ENCODE results near the gene OR2C3.

Gene OR2C3

DNA sequence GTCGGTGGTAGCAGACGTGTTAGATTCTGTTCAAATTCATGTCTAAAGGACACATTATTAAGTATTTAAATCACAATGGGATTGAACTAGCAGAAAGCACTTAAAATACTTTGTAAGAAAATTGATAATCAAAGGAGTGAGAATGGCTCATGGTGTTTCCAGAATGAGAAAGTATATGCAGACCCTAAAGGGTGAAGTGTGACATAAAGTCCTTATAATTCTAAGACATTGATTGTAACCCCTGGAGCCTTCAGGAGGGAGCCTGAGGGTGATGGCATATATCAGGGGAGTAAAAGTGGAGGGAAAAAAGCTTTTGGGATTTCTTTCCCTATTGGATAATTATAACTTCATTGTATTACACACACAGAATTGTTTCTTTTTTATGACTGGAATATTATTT lies at the start of gene OR2C3:
Gene OR2C3, minus strand, starts transcription at position 101 of the 400 bp plus-strand sequence. CDS start 3,929 bp downstream, outside the sequence.
- no peak for DNase-seq (ENCODE audit: low spot score)
- in situ Hi-C loops (cut with MboI; ENCODE audit: low pct_unique_long_range_greater_than_20kb, low sequenced_read_pairs, unreplicated experiment): no loop called here
- TF ChIP-seq, protein P1, sequence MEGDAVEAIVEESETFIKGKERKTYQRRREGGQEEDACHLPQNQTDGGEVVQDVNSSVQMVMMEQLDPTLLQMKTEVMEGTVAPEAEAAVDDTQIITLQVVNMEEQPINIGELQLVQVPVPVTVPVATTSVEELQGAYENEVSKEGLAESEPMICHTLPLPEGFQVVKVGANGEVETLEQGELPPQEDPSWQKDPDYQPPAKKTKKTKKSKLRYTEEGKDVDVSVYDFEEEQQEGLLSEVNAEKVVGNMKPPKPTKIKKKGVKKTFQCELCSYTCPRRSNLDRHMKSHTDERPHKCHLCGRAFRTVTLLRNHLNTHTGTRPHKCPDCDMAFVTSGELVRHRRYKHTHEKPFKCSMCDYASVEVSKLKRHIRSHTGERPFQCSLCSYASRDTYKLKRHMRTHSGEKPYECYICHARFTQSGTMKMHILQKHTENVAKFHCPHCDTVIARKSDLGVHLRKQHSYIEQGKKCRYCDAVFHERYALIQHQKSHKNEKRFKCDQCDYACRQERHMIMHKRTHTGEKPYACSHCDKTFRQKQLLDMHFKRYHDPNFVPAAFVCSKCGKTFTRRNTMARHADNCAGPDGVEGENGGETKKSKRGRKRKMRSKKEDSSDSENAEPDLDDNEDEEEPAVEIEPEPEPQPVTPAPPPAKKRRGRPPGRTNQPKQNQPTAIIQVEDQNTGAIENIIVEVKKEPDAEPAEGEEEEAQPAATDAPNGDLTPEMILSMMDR (IDR thresholded peaks at IDR 0.05; ENCODE audit: extremely low read depth, insufficient read depth, missing control alignments): no peak

DNA sequence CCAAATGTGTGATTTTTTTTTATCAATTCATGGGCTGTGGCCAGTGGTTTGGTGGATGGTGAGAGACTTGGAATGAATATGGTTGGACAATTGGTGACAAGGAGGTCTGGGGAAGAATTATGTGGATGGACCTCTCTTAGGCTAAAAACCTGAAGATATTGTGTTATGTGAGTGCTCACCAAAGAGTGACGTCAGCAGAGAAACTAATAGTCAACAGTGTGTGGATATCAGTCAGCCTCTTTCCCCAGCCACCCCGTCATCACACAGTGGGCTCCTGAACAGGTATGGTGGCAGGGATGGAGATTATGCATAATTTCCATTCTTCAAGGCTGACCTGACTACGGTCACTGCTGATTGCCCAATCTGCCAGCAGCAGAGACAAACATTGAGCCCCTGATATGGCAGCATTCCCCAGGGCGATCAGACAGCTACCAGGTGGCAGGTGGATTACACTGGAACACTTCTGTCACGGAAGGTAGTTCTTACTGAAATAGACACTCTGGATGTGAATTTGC lies 42.8 kb upstream of the OR2C3 start:
- TF ChIP-seq, protein P1 (IDR thresholded peaks at IDR 0.05; ENCODE audit: extremely low read depth, insufficient read depth, missing control alignments): no peak
- no peak for DNase-seq (ENCODE audit: low spot score)
- in situ Hi-C loops (cut with MboI; ENCODE audit: low pct_unique_long_range_greater_than_20kb, low sequenced_read_pairs, unreplicated experiment): no loop called here

DNA sequence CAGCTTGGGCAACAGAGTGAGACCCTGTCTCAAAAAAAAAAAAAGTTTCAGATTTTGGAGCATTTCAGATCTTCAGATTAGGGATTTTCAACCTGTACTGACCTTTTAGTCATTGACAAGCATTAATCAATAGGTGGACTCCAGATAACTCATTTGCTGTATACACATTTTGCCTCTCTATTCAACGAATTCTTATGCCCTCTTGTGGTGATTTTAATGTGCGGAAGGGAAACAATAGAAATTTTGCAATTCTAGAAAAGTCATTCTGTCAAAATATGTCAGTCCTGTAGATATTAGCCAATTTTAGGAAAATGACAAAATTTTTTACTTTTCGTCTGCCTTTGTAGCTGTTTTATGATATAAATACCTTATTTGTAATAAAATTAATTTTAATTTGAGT lies 40.3 kb upstream of the OR2C3 start:
- TF ChIP-seq, protein P1 (IDR thresholded peaks at IDR 0.05; ENCODE audit: extremely low read depth, insufficient read depth, missing control alignments): peak; percentile 49
- peak; percentile 22 for DNase-seq (ENCODE audit: low spot score)
- in situ Hi-C loops (cut with MboI; ENCODE audit: low pct_unique_long_range_greater_than_20kb, low sequenced_read_pairs, unreplicated experiment): no loop called here

DNA sequence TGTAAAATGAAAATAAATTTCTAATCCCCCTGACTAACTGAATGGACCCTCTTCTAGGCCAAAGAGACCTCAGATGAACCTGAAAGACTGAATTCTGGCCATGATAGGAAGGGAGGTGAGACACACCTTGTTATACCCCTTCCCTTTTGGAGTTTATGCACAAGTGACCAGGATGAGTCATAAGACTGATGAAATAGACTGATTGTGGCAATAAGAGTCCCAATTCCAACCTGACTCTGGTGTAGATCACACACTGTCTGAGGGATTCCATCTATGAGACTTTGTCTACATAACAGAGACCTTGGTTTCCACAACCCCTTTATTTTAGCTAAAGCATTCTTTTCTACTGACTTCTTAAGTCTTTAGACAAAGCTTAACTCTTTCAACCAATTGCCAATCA lies 38.4 kb upstream of the OR2C3 start:
- no peak for DNase-seq (ENCODE audit: low spot score)
- in situ Hi-C loops (cut with MboI; ENCODE audit: low pct_unique_long_range_greater_than_20kb, low sequenced_read_pairs, unreplicated experiment): no loop called here
- TF ChIP-seq, protein P1 (IDR thresholded peaks at IDR 0.05; ENCODE audit: extremely low read depth, insufficient read depth, missing control alignments): no peak

DNA sequence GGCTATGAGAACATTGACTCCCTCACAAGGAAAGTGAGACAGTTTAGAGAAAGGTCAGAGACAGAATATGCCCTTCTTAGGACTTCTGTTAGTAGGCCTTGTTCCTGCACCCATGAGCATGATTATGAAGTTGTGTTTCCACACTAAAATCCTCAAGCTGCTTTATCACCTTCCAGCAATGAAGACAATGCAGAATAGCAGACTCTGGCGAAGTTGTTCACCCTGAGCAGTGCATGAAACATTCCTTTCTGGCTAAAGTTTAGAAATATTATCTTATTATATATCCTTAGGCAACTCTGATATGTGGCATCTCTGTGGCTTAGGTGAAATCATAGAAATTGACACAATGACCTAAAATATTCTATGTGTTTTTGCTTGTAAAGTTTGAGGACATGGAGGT lies 38.0 kb upstream of the OR2C3 start:
- DNase-seq (ENCODE audit: low spot score): no peak
- in situ Hi-C loops (cut with MboI; ENCODE audit: low pct_unique_long_range_greater_than_20kb, low sequenced_read_pairs, unreplicated experiment): no loop called here
- TF ChIP-seq, protein P1 (IDR thresholded peaks at IDR 0.05; ENCODE audit: extremely low read depth, insufficient read depth, missing control alignments): no peak

DNA sequence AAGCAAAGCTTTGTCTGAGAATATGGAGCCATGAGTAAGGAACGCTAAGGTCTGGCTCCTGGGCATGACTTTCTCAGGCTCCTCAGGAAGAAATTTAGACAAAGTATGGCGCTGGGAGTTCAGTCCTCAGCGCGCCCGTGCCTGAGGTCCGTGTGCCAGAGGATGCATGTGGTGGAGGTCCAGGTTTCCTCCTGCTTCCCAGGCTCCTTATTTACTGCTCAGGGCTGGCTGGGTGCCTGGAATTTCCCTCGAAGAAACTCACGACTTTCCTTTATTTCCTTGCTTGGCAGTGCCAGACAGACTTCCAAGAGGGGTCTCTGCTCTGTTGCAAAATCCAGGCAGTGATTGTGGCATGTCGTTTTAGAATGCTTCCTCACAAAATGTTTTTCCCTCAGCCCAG lies 26.0 kb upstream of the OR2C3 start:
- in situ Hi-C loops (cut with MboI; ENCODE audit: low pct_unique_long_range_greater_than_20kb, low sequenced_read_pairs, unreplicated experiment): no loop called here
- DNase-seq (ENCODE audit: low spot score): no peak
- TF ChIP-seq, protein P1 (IDR thresholded peaks at IDR 0.05; ENCODE audit: extremely low read depth, insufficient read depth, missing control alignments): no peak

DNA sequence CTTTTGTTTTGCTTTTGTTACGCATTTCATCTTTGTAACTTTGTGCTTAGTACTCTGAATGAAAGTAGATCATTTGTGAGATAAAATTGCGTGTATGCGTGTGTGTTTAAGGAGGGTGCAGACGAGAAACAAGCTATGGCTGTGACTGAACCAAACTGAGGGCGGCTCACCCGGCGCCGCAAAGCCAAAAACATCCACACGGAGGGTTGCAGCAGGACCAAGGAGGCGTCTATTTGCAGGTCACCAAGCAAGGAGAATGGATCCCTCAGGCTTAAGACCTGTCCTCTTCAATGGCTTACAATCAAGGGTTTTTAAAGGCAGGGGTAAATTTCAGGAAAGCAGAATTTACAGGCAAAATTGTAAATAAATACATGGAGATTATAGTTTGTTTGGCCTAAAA lies 25.5 kb upstream of the OR2C3 start:
- in situ Hi-C loops (cut with MboI; ENCODE audit: low pct_unique_long_range_greater_than_20kb, low sequenced_read_pairs, unreplicated experiment): no loop called here
- no peak for DNase-seq (ENCODE audit: low spot score)
- TF ChIP-seq, protein P1 (IDR thresholded peaks at IDR 0.05; ENCODE audit: extremely low read depth, insufficient read depth, missing control alignments): no peak
